Prostate gland (tissue), 2 donors: Measurements from ENCODE around the gene GRIN2A.

Experiments used
- POLR2AphosphoS5 ChIP-seq: sonication (generic); formaldehyde crosslinking; IDR thresholded peaks from one replicate; pipeline ENCODE4 v1.6.1; 2017; ENCODE audit warnings: antibody characterized with exemption
- TF ChIP-seq, protein P1 (sequence below), 4 experiments: fragments of 200-600 bp in 2 of 4; fragments of 450-650 bp in 2 of 4; sonication (generic) in 2 of 4; IDR thresholded peaks; 1 replicate in 3 of 4; 2 replicates in 1 of 4; pipeline ENCODE4 v1.5.1; 2016 to 2019; ENCODE audit warnings: antibody characterized with exemption in 4 of 4, mild to moderate bottlenecking in 2 of 4, moderate library complexity in 2 of 4

DNA sequence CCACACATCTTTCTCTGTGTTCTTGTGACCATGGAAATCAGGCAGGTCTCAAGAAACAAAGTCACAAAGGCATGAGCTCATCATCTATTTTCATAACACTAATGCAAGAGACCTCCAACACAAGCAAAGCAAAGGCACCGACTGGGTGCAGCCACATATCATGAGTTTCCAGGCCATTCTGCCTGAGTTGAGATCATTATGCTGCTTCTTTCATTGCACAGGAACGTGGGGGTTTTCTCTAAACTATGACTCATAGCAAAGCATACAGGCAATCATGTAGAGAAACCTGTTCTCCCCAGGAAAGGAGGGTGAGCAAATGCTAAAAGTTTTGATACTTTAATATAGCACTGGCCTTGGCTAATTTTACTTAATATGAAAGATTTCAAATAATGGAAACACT, 60.7 kb downstream of the GRIN2A start:
- no peak for TF ChIP-seq POLR2AphosphoS5
- TF ChIP-seq, protein P1, sequence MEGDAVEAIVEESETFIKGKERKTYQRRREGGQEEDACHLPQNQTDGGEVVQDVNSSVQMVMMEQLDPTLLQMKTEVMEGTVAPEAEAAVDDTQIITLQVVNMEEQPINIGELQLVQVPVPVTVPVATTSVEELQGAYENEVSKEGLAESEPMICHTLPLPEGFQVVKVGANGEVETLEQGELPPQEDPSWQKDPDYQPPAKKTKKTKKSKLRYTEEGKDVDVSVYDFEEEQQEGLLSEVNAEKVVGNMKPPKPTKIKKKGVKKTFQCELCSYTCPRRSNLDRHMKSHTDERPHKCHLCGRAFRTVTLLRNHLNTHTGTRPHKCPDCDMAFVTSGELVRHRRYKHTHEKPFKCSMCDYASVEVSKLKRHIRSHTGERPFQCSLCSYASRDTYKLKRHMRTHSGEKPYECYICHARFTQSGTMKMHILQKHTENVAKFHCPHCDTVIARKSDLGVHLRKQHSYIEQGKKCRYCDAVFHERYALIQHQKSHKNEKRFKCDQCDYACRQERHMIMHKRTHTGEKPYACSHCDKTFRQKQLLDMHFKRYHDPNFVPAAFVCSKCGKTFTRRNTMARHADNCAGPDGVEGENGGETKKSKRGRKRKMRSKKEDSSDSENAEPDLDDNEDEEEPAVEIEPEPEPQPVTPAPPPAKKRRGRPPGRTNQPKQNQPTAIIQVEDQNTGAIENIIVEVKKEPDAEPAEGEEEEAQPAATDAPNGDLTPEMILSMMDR (IDR thresholded peaks at IDR 0.05): no peak
